ENCODE results near the gene CRCP. TPM values are rescaled to one million over a fixed set of nuclear protein-coding genes. Genes with fewer than 3 reads are reported as not detected.
A peak's percentile ranks its signal among the peaks of the same experiment; 100 is the strongest.
"Not testable (repeated sequence)": the region's sequence is repeated elsewhere in the genome, so short reads cannot be mapped to it uniquely, and the experiment has no call there.

CRCP gene
- total RNA-seq, 2 experiments from 2014 or later = 29.0 to 31.3 TPM

- no peak overlapping the region for H3K4me3 Mint-ChIP-seq
Measured at GRCh38 chr7:66088861-66089838, 25.5 kb upstream of the CRCP start.

GRCh38 chr7:66092654-66093053 is 22.0 kb upstream of the CRCP start:
- Mint-ChIP-seq H3K9me3 (ENCODE audit: insufficient read depth) (no peaks in the 10 kb centered on the region), H3K36me3 (ENCODE audit: low read depth) (no peaks in the 10 kb centered on the region), H3K4me3 (no peak overlapping the region), H3K27ac (no peak overlapping the region), H3K4me1 (ENCODE audit: low read depth) (no peaks in the 10 kb centered on the region), H3K27me3 (ENCODE audit: low read depth) (no peaks in the 10 kb centered on the region)
- ATAC-seq (no peak), DNase-seq (no peak)
- CTCF ChIA-PET = no interaction called here
- POLR2A ChIA-PET = no interaction called here

More at GRCh38 chr7:66088861-66089838, 25.5 kb upstream of the CRCP start:
- no peaks in the 10 kb centered on the region for H3K27me3 Mint-ChIP-seq (ENCODE audit: low read depth)
- no peaks in the 10 kb centered on the region for H3K9me3 Mint-ChIP-seq (ENCODE audit: insufficient read depth)
- DNase-seq (no peak), ATAC-seq (no peak)
- H3K27ac Mint-ChIP-seq = no peak overlapping the region
- ChIA-PET POLR2A (no interaction called here), CTCF (no interaction called here)
- no peaks in the 10 kb centered on the region for H3K36me3 Mint-ChIP-seq (ENCODE audit: low read depth)
- H3K4me1 Mint-ChIP-seq (ENCODE audit: low read depth) = no peaks in the 10 kb centered on the region

- peak overlapping the region; percentile 39 for H3K27ac Mint-ChIP-seq
- DNase-seq (no peak), ATAC-seq (no peak)
- H3K9me3 Mint-ChIP-seq (ENCODE audit: insufficient read depth) = no peaks in the 10 kb centered on the region
- H3K4me3 Mint-ChIP-seq = no peak overlapping the region
- POLR2A ChIA-PET = interaction anchor here (0.6 kb wide), 1 partner anchor 12 kb away, joined by 7 read pairs; no protein-coding TSS in a partner anchor
- no peaks in the 10 kb centered on the region for H3K36me3 Mint-ChIP-seq (ENCODE audit: low read depth)
- CTCF ChIA-PET = no interaction called here
- H3K27me3 Mint-ChIP-seq (ENCODE audit: low read depth) = no peaks in the 10 kb centered on the region
- H3K4me1 Mint-ChIP-seq (ENCODE audit: low read depth) = peaks cover 6% of the 10 kb centered on the region
Measured at GRCh38 chr7:66095010-66095409, 19.6 kb upstream of the CRCP start.

GRCh38 chr7:66099232-66099550 is 15.5 kb upstream of the CRCP start:
- Mint-ChIP-seq H3K36me3 (ENCODE audit: low read depth) (no peaks in the 10 kb centered on the region), H3K4me3 (no peak overlapping the region), H3K27me3 (ENCODE audit: low read depth) (no peaks in the 10 kb centered on the region), H3K4me1 (ENCODE audit: low read depth) (peaks cover 11% of the 10 kb centered on the region), H3K27ac (no peak overlapping the region), H3K9me3 (ENCODE audit: insufficient read depth) (no peaks in the 10 kb centered on the region)
- DNase-seq (no peak), ATAC-seq (no peak)
- POLR2A ChIA-PET = no interaction called here
- CTCF ChIA-PET = no interaction called here

GRCh38 chr7:66099551-66100407 is 14.9 kb upstream of the CRCP start:
- H3K9me3 Mint-ChIP-seq (ENCODE audit: insufficient read depth) = no peaks in the 10 kb centered on the region
- CTCF ChIA-PET = no interaction called here
- no peaks in the 10 kb centered on the region for H3K36me3 Mint-ChIP-seq (ENCODE audit: low read depth)
- no peaks in the 10 kb centered on the region for H3K27me3 Mint-ChIP-seq (ENCODE audit: low read depth)
- peak overlapping the region; percentile 94 for H3K27ac Mint-ChIP-seq
- peaks cover 11% of the 10 kb centered on the region for H3K4me1 Mint-ChIP-seq (ENCODE audit: low read depth)
- peak overlapping the region; percentile 82 for H3K4me3 Mint-ChIP-seq
- ATAC-seq (peak; percentile 95), DNase-seq (peak; percentile 51)
- POLR2A ChIA-PET = no interaction called here

GRCh38 chr7:66100408-66101050 is 14.1 kb upstream of the CRCP start:
- Mint-ChIP-seq H3K4me1 (ENCODE audit: low read depth) (peaks cover 11% of the 10 kb centered on the region), H3K4me3 (peak overlapping the region; percentile 82), H3K9me3 (ENCODE audit: insufficient read depth) (no peaks in the 10 kb centered on the region), H3K27ac (peak overlapping the region; percentile 94), H3K27me3 (ENCODE audit: low read depth) (no peaks in the 10 kb centered on the region), H3K36me3 (ENCODE audit: low read depth) (no peaks in the 10 kb centered on the region)
- CTCF ChIA-PET = no interaction called here
- DNase-seq = no peak
- ATAC-seq = no peak
- POLR2A ChIA-PET = no interaction called here

- ATAC-seq; H3K27me3 Mint-ChIP-seq (ENCODE audit: low read depth); H3K4me3 Mint-ChIP-seq; CTCF ChIA-PET; DNase-seq; POLR2A ChIA-PET; H3K27ac Mint-ChIP-seq; H3K9me3 Mint-ChIP-seq (ENCODE audit: insufficient read depth); H3K36me3 Mint-ChIP-seq (ENCODE audit: low read depth): not testable (repeated sequence)
- H3K4me1 Mint-ChIP-seq (ENCODE audit: low read depth) = peaks cover 11% of the 10 kb centered on the region
Measured at GRCh38 chr7:66102168-66102567, 12.5 kb upstream of the CRCP start.

GRCh38 chr7:66103994-66104393 is 10.7 kb upstream of the CRCP start:
- H3K27ac Mint-ChIP-seq; H3K4me3 Mint-ChIP-seq; CTCF ChIA-PET; POLR2A ChIA-PET; H3K27me3 Mint-ChIP-seq (ENCODE audit: low read depth); H3K9me3 Mint-ChIP-seq (ENCODE audit: insufficient read depth); H3K36me3 Mint-ChIP-seq (ENCODE audit: low read depth); DNase-seq; ATAC-seq: not testable (repeated sequence)
- peaks cover 11% of the 10 kb centered on the region for H3K4me1 Mint-ChIP-seq (ENCODE audit: low read depth)

GRCh38 chr7:66105263-66105748 is 9.3 kb upstream of the CRCP start:
- H3K27ac Mint-ChIP-seq = no peak overlapping the region
- H3K4me1 Mint-ChIP-seq (ENCODE audit: low read depth) = peaks cover 2% of the 10 kb centered on the region
- H3K27me3 Mint-ChIP-seq (ENCODE audit: low read depth) = no peaks in the 10 kb centered on the region
- no peak for DNase-seq
- H3K36me3 Mint-ChIP-seq (ENCODE audit: low read depth) = no peaks in the 10 kb centered on the region
- ATAC-seq = no peak
- no peaks in the 10 kb centered on the region for H3K9me3 Mint-ChIP-seq (ENCODE audit: insufficient read depth)
- POLR2A ChIA-PET = no interaction called here
- H3K4me3 Mint-ChIP-seq = no peak overlapping the region
- CTCF ChIA-PET = no interaction called here

- not testable (repeated sequence) for ATAC-seq, H3K27ac Mint-ChIP-seq
Measured at GRCh38 chr7:66108410-66108809, 6.2 kb upstream of the CRCP start.

GRCh38 chr7:66110856-66111255 is 3.8 kb upstream of the CRCP start:
- no peaks in the 10 kb centered on the region for H3K27me3 Mint-ChIP-seq (ENCODE audit: low read depth)
- H3K4me1 Mint-ChIP-seq (ENCODE audit: low read depth) = peaks cover 10% of the 10 kb centered on the region
- H3K9me3 Mint-ChIP-seq (ENCODE audit: insufficient read depth) = no peaks in the 10 kb centered on the region
- CTCF ChIA-PET = no interaction called here
- POLR2A ChIA-PET = interaction anchor here (0.7 kb wide), 1 partner anchor 95 kb away, joined by 3 read pairs; no protein-coding TSS in a partner anchor
- H3K27ac Mint-ChIP-seq = no peak overlapping the region
- H3K4me3 Mint-ChIP-seq = no peak overlapping the region
- ATAC-seq = no peak
- H3K36me3 Mint-ChIP-seq (ENCODE audit: low read depth) = peaks cover 6% of the 10 kb centered on the region
- DNase-seq = no peak

More at GRCh38 chr7:66108410-66108809, 6.2 kb upstream of the CRCP start:
- POLR2A ChIA-PET = interaction anchor here (0.6 kb wide), 1 partner anchor 37 kb away, joined by 3 read pairs; no protein-coding TSS in a partner anchor
- H3K27me3 Mint-ChIP-seq (ENCODE audit: low read depth); H3K9me3 Mint-ChIP-seq (ENCODE audit: insufficient read depth); CTCF ChIA-PET; H3K36me3 Mint-ChIP-seq (ENCODE audit: low read depth); H3K4me1 Mint-ChIP-seq (ENCODE audit: low read depth); H3K4me3 Mint-ChIP-seq; DNase-seq: not testable (repeated sequence)

All from activated CD8-positive, alpha-beta T cell treated with anti-CD3 and anti-CD28 coated beads, Interleukin-2, amount 10 ng/mL, durations not matched to agents 7 days and 5 days (primary cell).